H1 (cell line): Measurements from ENCODE around the gene ZNF74. TPM values are rescaled to one million over a fixed set of nuclear protein-coding genes. Genes with fewer than 3 reads are reported as not detected.

Experiments
- ASH2L ChIP-seq: fragments of 200-600, 300-600 bp; sonication (generic); IDR thresholded peaks from one replicate; pipeline ENCODE4 v1.7.1; 2017; ENCODE audit warnings: low read length
- ATF2 ChIP-seq: IDR thresholded peaks from 2 replicates; pipeline ENCODE4 v1.6.1; 2012; ENCODE audit warnings: low read length, inconsistent platforms
- BCL11A ChIP-seq, 2 experiments: IDR thresholded peaks; one replicate each; pipeline ENCODE4 v1.6.1; 2011; ENCODE audit warnings: low read depth in 2 of 2, low read length in 2 of 2, mild to moderate bottlenecking in 2 of 2
- BRCA1 ChIP-seq: IDR thresholded peaks from 2 replicates; pipeline ENCODE4 v1.6.1; 2012; ENCODE audit warnings: low read depth, low read length, improper control_type of control experiment
- CHD7 ChIP-seq: fragments of 300-600 bp; sonication (generic); IDR thresholded peaks from 2 replicates; pipeline ENCODE4 v1.7.1; 2012; ENCODE audit warnings: low read length, moderate library complexity, mild to moderate bottlenecking, inconsistent platforms; ENCODE audit not compliant: insufficient replicate concordance
- KDM5A ChIP-seq: fragments of 200-600 bp; IDR thresholded peaks from 2 replicates; pipeline ENCODE4 v1.7.1; 2012; ENCODE audit warnings: mild to moderate bottlenecking, low read length, inconsistent platforms, mixed read lengths
- RBBP5 ChIP-seq: IDR thresholded peaks from 2 replicates; pipeline ENCODE4 v1.7.1; 2012; ENCODE audit warnings: low read depth, mild to moderate bottlenecking, inconsistent platforms, low read length, moderate library complexity, borderline replicate concordance
- SIRT6 ChIP-seq: IDR thresholded peaks from one replicate; pipeline ENCODE4 v1.7.1; 2012; ENCODE audit warnings: low read length, inconsistent platforms
- SP1 ChIP-seq: IDR thresholded peaks from 2 replicates; pipeline ENCODE4 v1.6.1; 2011; ENCODE audit warnings: low read depth, low read length
- TAF1 ChIP-seq: IDR thresholded peaks from 2 replicates; pipeline ENCODE4 v1.6.1; 2011; ENCODE audit warnings: mild to moderate bottlenecking, low read depth, low read length
- polyA plus RNA-seq, 7 experiments: library from polyadenylated mRNA; depleted of rRNA in 3 of 7; stranded (reverse) in 5 of 7; unstranded in 2 of 7; fragments of >200 nt in 5 of 7; fragments of 200-250 nt in 2 of 7; gene quantifications; 1 replicate in 5 of 7; 2 replicates in 1 of 7; 4 replicates in 1 of 7; pipeline versions ENCODE4 v1.2.1 to v1.2.3, GENCODE V29; 2011 to 2013; ENCODE audit warnings: missing spikeins in 2 of 7, mixed read lengths in 2 of 7
- total RNA-seq: library from RNA; stranded (reverse); fragmentation: NEBNext Ultra II Directional; extraction: Animal tissue kit (Norgen Biotek cat#: 25700); gene quantifications from 2 replicates; pipeline ENCODE4 v1.2.1, GENCODE V29; 2021

ZNF74 gene
- total and polyA plus RNA-seq, 2 of the 8 experiments (the other 6 are each of a cell fraction or from before 2014, with no cell fraction given) = 29.7 to 45.7 TPM

- TF ChIP-seq CHD7 (no peak), BCL11A (IDR thresholded peaks at IDR 0.05; ENCODE audit: low read depth in 2 of 2, low read length in 2 of 2) (no peak), RBBP5 (no peak), ATF2 (no peak), SP1 (no peak), ASH2L (no peak), SIRT6 (no peak), BRCA1 (no peak), KDM5A (no peak), TAF1 (no peak)
These were observed 20.5 kb downstream of the ZNF74 start (continued) for GRCh38 chr22:20414450-20414849.
